Osteocyte (in vitro differentiated cells): ENCODE measurements around the gene XRCC4. TPM values are rescaled to one million over a fixed set of nuclear protein-coding genes. Genes with fewer than 3 reads are reported as not detected.

ENCODE experiments used
- DNase-seq: peaks from one replicate; pipeline ENCODE4 v3.0.0; 2021; ENCODE audit warnings: mixed read lengths; ENCODE audit not compliant: unreplicated experiment; ENCODE audit errors: extremely low spot score
- H3K27ac Mint-ChIP-seq: one replicate; pipeline ENCODE4 v1.8.0; 2021; ENCODE audit warnings: mild to moderate bottlenecking, mixed read lengths; ENCODE audit not compliant: unreplicated experiment
- H3K27me3 Mint-ChIP-seq: one replicate; pipeline ENCODE4 v1.8.0; 2021; ENCODE audit warnings: mixed read lengths; ENCODE audit not compliant: unreplicated experiment
- H3K36me3 Mint-ChIP-seq: one replicate; pipeline ENCODE4 v1.8.0; 2021; ENCODE audit warnings: mixed read lengths; ENCODE audit not compliant: unreplicated experiment
- H3K4me1 Mint-ChIP-seq: one replicate; pipeline ENCODE4 v1.8.0; 2021; ENCODE audit warnings: mixed read lengths; ENCODE audit not compliant: unreplicated experiment
- H3K4me3 Mint-ChIP-seq: one replicate; pipeline ENCODE4 v1.8.0; 2021; ENCODE audit warnings: mild to moderate bottlenecking, moderate library complexity, mixed read lengths; ENCODE audit not compliant: unreplicated experiment
- H3K9me3 Mint-ChIP-seq: one replicate; pipeline ENCODE4 v1.8.0; 2021; ENCODE audit warnings: mixed read lengths; ENCODE audit not compliant: unreplicated experiment
- CTCF ChIP-seq: fragments of 200-600 bp; sonication (generic); IDR thresholded peaks from 2 replicates; pipeline ENCODE4 v1.5.0; 2021; ENCODE audit warnings: antibody characterized with exemption, mild to moderate bottlenecking, moderate library complexity
- total RNA-seq: library from RNA; stranded (reverse); gene quantifications from 2 replicates; pipeline ENCODE4 v1.2.1, GENCODE V29; 2021

XRCC4 gene
- total RNA-seq, 1 donor from 2014 or later, result 4.2 TPM

GRCh38 chr5:83199126-83199525 is 121.8 kb downstream of the XRCC4 start:
- DNase-seq, result no peak
- H3K4me3 Mint-ChIP-seq, result no peak overlapping the region
- no peaks in the 10 kb centered on the region for H3K27me3 Mint-ChIP-seq
- H3K27ac Mint-ChIP-seq, result no peak overlapping the region
- no peaks in the 10 kb centered on the region for H3K9me3 Mint-ChIP-seq
- H3K4me1 Mint-ChIP-seq, result peaks cover 3% of the 10 kb centered on the region
- H3K36me3 Mint-ChIP-seq, result peaks cover 3% of the 10 kb centered on the region
- no peak for TF ChIP-seq CTCF

- Mint-ChIP-seq H3K36me3 (peaks cover 3% of the 10 kb centered on the region), H3K27me3 (no peaks in the 10 kb centered on the region), H3K4me1 (no peaks in the 10 kb centered on the region), H3K4me3 (no peak overlapping the region), H3K9me3 (no peaks in the 10 kb centered on the region), H3K27ac (no peak overlapping the region)
- TF ChIP-seq CTCF, result no peak
- no peak for DNase-seq
These were observed 127.3 kb downstream of the XRCC4 start for GRCh38 chr5:83204651-83205050.

GRCh38 chr5:83209963-83210362 is 132.6 kb downstream of the XRCC4 start:
- no peak for DNase-seq
- H3K27ac Mint-ChIP-seq, result no peak overlapping the region
- no peaks in the 10 kb centered on the region for H3K9me3 Mint-ChIP-seq
- H3K27me3 Mint-ChIP-seq, result no peaks in the 10 kb centered on the region
- H3K36me3 Mint-ChIP-seq, result no peaks in the 10 kb centered on the region
- TF ChIP-seq CTCF, result no peak
- H3K4me1 Mint-ChIP-seq, result no peaks in the 10 kb centered on the region
- no peak overlapping the region for H3K4me3 Mint-ChIP-seq

GRCh38 chr5:83219077-83219476 is 141.7 kb downstream of the XRCC4 start:
- no peak for DNase-seq
- Mint-ChIP-seq H3K27me3 (no peaks in the 10 kb centered on the region), H3K4me3 (no peak overlapping the region), H3K4me1 (no peaks in the 10 kb centered on the region), H3K9me3 (peaks cover 6% of the 10 kb centered on the region), H3K27ac (no peak overlapping the region), H3K36me3 (peaks cover 2% of the 10 kb centered on the region)
- no peak for TF ChIP-seq CTCF

DNA sequence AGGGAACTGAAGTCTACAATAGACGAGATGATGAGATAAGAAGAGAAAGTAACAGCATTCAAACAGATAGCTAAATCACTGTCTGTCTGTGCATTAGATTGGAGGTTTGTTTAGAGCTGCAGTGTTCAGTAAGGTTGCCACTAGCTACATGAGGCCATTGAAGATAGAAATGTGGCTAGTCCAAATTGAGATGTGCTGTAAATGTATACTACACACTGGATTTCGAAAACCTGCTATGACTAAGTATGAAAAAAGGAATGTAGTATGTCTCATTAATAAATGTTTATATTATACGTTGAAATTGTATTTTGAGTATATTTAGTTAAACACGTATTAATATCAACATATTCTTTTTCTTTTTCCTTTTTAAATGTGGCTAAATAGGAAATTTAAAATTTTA is 142.1 kb downstream of the XRCC4 start:
- Mint-ChIP-seq H3K9me3 (peaks cover 6% of the 10 kb centered on the region), H3K36me3 (peaks cover 5% of the 10 kb centered on the region), H3K27me3 (no peaks in the 10 kb centered on the region), H3K4me1 (no peaks in the 10 kb centered on the region), H3K27ac (no peak overlapping the region), H3K4me3 (no peak overlapping the region)
- no peak for DNase-seq
- TF ChIP-seq CTCF, result no peak
